Measurements from ENCODE around the gene PSMB5.

DNA sequence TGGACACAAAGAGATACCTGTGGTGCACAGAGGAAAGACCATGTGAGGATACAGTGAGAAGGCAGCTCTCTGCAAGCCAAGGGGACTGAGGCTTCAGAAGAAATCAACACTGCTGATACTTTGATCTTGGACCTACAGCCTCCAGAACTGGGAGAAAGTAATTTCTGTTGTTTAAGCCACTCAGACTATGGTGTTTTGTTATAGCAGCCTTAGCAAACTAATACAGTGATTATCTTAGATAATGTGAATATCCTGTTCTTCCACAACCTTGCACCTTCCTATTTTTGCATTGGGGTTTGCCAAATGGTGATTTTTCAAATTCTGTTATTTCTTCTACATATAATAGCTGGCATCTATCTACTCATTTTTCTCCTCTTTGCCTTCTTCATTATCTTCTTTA is 16.6 kb downstream of the PSMB5 start:
- no peak for TF ChIP-seq CTCF (IDR thresholded peaks at IDR 0.05; ENCODE audit: low read depth, low read length, missing input control)
- TF ChIP-seq YY1 (IDR thresholded peaks at IDR 0.05): no peak
- TF ChIP-seq HNF4A (conservative IDR thresholded peaks at IDR 0.05): no peak
- no peak for TF ChIP-seq GABPA (IDR thresholded peaks at IDR 0.05 in 1 of 2, conservative IDR thresholded peaks at IDR 0.05 in 1 of 2)
- no peak for TF ChIP-seq RAD21 (IDR thresholded peaks at IDR 0.05)
